HEK293T (cell line): ENCODE data around the gene STXBP6.

Experiments
- CTCF ChIA-PET: fragments of 350-600 bp; formaldehyde crosslinking; extraction: SDS; loops from one replicate; lab custom pipeline; 2021; ENCODE audit warnings: antibody characterized with exemption, inconsistent platforms; lab: Yijun Ruan, JAX
- POLR2A ChIA-PET: fragments of 350-600 bp; formaldehyde crosslinking; extraction: SDS; loops from one replicate; lab custom pipeline; 2020; ENCODE audit warnings: antibody characterized with exemption, inconsistent platforms; lab: Yijun Ruan, JAX
- DNase-seq: peaks from one replicate; pipeline ENCODE4 v3.0.0; 2012; ENCODE audit warnings: mixed read lengths; ENCODE audit errors: extremely low spot score
- ARNT ChIP-seq: fragments of 450-650 bp; IDR thresholded peaks from 2 replicates; pipeline ENCODE4 v1.6.1; 2017; ENCODE audit warnings: mild to moderate bottlenecking
- BHLHE40 ChIP-seq: fragments of 450-650 bp; IDR thresholded peaks from 2 replicates; pipeline ENCODE4 v1.6.1; 2016; ENCODE audit warnings: mild to moderate bottlenecking, moderate library complexity, borderline replicate concordance
- CTBP1 ChIP-seq: fragments of 450-650 bp; IDR thresholded peaks from 2 replicates; pipeline ENCODE4 v1.6.1; 2016; ENCODE audit warnings: borderline replicate concordance
- ELF4 ChIP-seq: fragments of 450-650 bp; IDR thresholded peaks from 2 replicates; pipeline ENCODE4 v1.6.1; 2017; ENCODE audit warnings: antibody characterized with exemption
- FOXA1 ChIP-seq: fragments of 450-650 bp; IDR thresholded peaks from 2 replicates; pipeline ENCODE4 v1.6.1; 2016; ENCODE audit warnings: mild to moderate bottlenecking
- FOXK2 ChIP-seq: fragments of 450-650 bp; IDR thresholded peaks from 2 replicates; pipeline ENCODE4 v1.6.1; 2016; ENCODE audit warnings: mild to moderate bottlenecking
- FOXM1 ChIP-seq: fragments of 450-650 bp; IDR thresholded peaks from 2 replicates; pipeline ENCODE4 v1.6.1; 2017; ENCODE audit warnings: mild to moderate bottlenecking, borderline replicate concordance
- HDGF ChIP-seq: fragments of 450-650 bp; IDR thresholded peaks from 2 replicates; pipeline ENCODE4 v1.6.1; 2017; ENCODE audit warnings: antibody characterized with exemption, borderline replicate concordance
- L3MBTL2 ChIP-seq: fragments of 450-650 bp; conservative IDR thresholded peaks from 2 replicates; pipeline ENCODE4 v1.6.1; 2016; ENCODE audit warnings: mild to moderate bottlenecking
- LEF1 ChIP-seq: fragments of 450-650 bp; IDR thresholded peaks from 2 replicates; pipeline ENCODE4 v1.6.1; 2017; ENCODE audit warnings: mild to moderate bottlenecking, borderline replicate concordance
- NFRKB ChIP-seq: fragments of 450-650 bp; IDR thresholded peaks from 2 replicates; pipeline ENCODE4 v1.6.1; 2016; ENCODE audit warnings: mild to moderate bottlenecking, moderate library complexity
- SP1 ChIP-seq: fragments of 450-650 bp; IDR thresholded peaks from 2 replicates; pipeline ENCODE4 v1.6.1; 2017
- SUZ12 ChIP-seq: fragments of 450-650 bp; IDR thresholded peaks from 2 replicates; pipeline ENCODE4 v1.6.1; 2016; ENCODE audit warnings: mild to moderate bottlenecking
- TARDBP ChIP-seq: fragments of 450-650 bp; IDR thresholded peaks from 2 replicates; pipeline ENCODE4 v1.6.1; 2016
- ZNF384 ChIP-seq: fragments of 450-650 bp; IDR thresholded peaks from 2 replicates; pipeline ENCODE4 v1.6.1; 2016
- TF ChIP-seq, protein P1 (sequence below): fragments of 450-650 bp; IDR thresholded peaks from 2 replicates; pipeline ENCODE4 v1.6.1; 2016

The STXBP6 gene

DNA sequence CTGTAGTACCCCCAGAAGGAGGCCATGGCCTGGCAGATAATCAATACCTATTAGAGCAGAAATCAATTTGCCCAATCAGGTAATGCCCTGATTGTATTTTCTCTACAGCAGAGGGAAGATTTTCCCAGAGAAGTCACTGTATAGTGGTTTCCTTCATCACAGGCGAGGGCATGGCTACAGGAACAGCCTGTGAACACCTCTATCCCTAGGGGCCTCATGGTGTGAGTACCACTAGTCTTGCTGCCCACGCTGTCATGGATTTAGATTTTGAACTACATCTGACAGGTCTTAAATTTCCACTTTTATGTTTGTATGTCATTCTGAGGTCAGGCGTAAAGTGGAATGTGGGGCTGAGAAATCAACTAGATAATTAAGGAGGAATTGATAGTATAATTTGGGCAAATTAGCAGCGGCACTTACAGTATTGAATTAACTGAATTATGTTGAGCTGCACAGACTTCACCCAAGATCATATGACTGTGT lies 42.4 kb upstream of the STXBP6 start:
- POLR2A ChIA-PET, result no interaction called here
- DNase-seq, result no peak
- CTCF ChIA-PET, result no interaction called here
- TF ChIP-seq FOXA1 (no peak), FOXM1 (no peak), FOXK2 (no peak), SP1 (no peak), ZNF384 (no peak), ELF4 (no peak), CTBP1 (no peak), SUZ12 (no peak), LEF1 (no peak), NFRKB (no peak), ARNT (no peak), L3MBTL2 (no peak), HDGF (no peak), TARDBP (no peak)
- TF ChIP-seq, protein P1, sequence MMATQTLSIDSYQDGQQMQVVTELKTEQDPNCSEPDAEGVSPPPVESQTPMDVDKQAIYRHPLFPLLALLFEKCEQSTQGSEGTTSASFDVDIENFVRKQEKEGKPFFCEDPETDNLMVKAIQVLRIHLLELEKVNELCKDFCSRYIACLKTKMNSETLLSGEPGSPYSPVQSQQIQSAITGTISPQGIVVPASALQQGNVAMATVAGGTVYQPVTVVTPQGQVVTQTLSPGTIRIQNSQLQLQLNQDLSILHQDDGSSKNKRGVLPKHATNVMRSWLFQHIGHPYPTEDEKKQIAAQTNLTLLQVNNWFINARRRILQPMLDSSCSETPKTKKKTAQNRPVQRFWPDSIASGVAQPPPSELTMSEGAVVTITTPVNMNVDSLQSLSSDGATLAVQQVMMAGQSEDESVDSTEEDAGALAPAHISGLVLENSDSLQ, result no peak

DNA sequence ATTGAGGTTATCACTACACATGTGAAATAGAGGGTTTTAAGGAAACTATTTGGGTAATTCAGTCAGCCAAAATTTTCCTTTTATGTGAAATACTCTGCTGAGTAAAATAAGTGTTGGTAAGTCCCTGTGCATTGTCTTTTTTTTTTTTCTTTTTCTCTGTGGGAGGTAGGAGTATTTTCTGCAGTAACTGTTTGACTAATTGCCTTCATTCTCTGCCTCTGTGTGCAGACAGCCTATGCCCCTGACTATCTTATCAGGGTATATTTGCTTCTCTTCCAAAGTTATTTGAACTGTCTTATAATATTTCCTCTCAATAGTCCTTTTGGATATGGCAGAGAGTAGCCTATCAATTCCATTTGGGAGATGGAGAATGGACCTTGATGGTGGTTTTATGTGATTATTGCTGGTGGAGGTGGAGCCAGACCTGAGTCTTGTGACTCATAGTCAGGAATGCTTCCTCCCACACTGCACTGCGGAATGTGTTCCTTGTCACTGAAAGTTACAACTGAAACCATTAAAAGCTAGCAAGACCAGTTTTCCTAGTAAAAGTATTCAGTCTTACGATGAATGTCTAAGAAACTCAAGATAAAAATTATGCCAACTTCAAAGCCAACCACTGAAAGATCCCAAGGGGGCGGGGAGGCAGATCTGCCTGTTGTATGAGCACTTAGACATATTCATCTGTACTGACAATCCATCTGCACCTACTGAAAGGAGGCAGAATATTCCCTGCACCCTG lies 40.9 kb upstream of the STXBP6 start:
- DNase-seq, result no peak
- TF ChIP-seq TARDBP (no peak), CTBP1 (no peak), ELF4 (no peak), LEF1 (no peak), L3MBTL2 (no peak), ARNT (no peak), FOXK2 (no peak), FOXA1 (no peak), ZNF384 (no peak), SP1 (no peak), FOXM1 (no peak), NFRKB (no peak), SUZ12 (no peak)
- TF ChIP-seq, protein P1, result no peak
- ChIA-PET CTCF (no interaction called here), POLR2A (no interaction called here)

DNA sequence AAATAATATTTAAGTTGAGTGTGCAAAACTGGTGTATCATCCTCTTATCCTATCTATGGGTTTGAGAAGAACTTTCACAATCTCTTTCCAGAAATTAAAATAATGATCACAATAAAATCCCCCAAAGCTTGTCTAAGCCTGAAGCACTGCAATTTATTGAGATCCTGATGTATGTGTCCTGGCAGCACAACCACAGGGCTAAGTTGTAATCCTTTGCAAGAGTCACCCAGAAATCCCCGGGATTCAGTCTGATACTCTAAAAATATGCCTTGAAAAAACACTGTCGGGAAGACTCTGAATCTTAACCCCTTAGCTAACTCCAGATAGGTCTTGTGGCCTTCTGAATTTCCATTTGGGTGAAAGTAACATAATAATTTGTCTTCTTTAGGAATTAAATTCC lies 40.3 kb upstream of the STXBP6 start:
- ChIA-PET CTCF (no interaction called here), POLR2A (no interaction called here)
- TF ChIP-seq LEF1 (no peak), BHLHE40 (no peak), FOXA1 (no peak), SP1 (no peak), SUZ12 (no peak), ELF4 (no peak), TARDBP (no peak), HDGF (no peak), ARNT (no peak), FOXM1 (no peak), ZNF384 (no peak), L3MBTL2 (no peak), NFRKB (no peak)
- TF ChIP-seq, protein P1, result no peak
- DNase-seq, result no peak

DNA sequence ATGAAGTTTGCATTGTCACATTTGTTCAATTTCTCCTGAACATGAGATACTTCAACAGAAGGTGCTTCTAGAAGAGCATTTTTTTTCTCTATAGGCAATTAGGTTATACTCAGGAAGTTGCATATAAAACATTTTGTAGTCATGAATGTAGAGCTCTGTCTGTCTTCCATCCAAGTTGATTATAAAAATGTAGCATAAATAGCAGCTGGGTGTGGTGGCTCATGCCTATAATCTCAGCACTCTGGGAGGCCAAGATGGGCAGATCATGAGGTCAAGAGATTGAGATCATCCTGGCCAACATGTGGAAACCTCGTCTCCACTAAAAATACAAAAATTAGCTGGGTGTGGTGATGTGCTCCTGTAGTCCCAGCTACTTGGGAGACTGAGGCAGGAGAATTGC lies 39.5 kb upstream of the STXBP6 start:
- no peak for DNase-seq
- ChIA-PET POLR2A (no interaction called here), CTCF (no interaction called here)
- TF ChIP-seq ARNT, result no peak
- TF ChIP-seq L3MBTL2, result no peak
- no peak for TF ChIP-seq NFRKB
- TF ChIP-seq, protein P1, result no peak
- TF ChIP-seq TARDBP, result no peak
- no peak for TF ChIP-seq FOXK2
- TF ChIP-seq SUZ12, result no peak
- TF ChIP-seq CTBP1, result no peak
- TF ChIP-seq BHLHE40, result no peak
- TF ChIP-seq LEF1, result no peak
- TF ChIP-seq ELF4, result no peak
- no peak for TF ChIP-seq HDGF
- TF ChIP-seq ZNF384, result no peak
- TF ChIP-seq FOXM1, result no peak
- TF ChIP-seq SP1, result no peak
- no peak for TF ChIP-seq FOXA1

DNA sequence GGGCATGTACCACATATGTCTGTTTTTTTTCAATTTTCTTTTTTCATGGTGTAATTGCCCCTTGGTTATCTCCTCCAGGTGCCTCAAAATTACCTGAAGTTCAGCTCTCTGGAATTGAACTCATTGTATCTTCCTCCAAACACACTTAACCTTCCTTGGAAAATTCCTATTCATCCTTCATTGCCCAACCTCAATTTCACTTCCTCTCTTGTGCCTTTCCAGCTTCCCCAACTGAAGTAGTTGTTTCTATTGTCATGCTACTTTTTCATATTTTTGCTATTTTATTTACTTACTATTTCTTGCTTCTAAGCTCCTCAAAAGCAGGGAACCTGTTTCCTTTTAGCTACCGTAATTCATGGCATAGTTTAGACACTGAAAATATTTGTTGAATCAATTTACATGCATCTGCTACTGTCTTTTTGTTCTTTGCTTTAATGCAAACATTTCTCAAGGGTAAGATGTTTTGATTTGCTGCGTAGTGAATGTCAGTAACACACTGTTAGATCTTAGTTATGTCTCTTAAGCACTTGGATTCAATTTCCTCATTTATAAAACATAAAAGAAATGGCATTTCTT lies 37.0 kb upstream of the STXBP6 start:
- CTCF ChIA-PET, result interaction anchor here (0.6 kb wide), 1 partner anchor 54 kb away, joined by 3 read pairs; no protein-coding TSS in a partner anchor
- POLR2A ChIA-PET, result no interaction called here
- DNase-seq, result no peak
- TF ChIP-seq FOXM1 (no peak), FOXK2 (no peak), HDGF (no peak), TARDBP (no peak), FOXA1 (no peak), ARNT (no peak)
